Dermis microvascular lymphatic vessel endothelial cell (primary cell): Measurements from ENCODE around the gene C1GALT1. TPM values are rescaled to one million over a fixed set of nuclear protein-coding genes. Genes with fewer than 3 reads are reported as not detected.

Experiments used
- DNase-seq, 2 donors: peaks; one replicate each; pipeline versions ENCODE4 v3.0.0 to v3.0.0-alpha.2; 2010; ENCODE audit warnings: low read depth in 2 of 2
- total RNA-seq: library from RNA; depleted of rRNA; stranded (reverse); fragments of >200 nt; gene quantifications from 2 replicates; pipeline ENCODE4 v1.2.1, GENCODE V29; 2014

C1GALT1 gene
- total RNA-seq, 1 donor from 2014 or later: 10.1 TPM

GRCh38 chr7:7201578-7202374 is 19.4 kb downstream of the C1GALT1 start:
- DNase-seq: no peak

GRCh38 chr7:7202375-7202720 is 20.0 kb downstream of the C1GALT1 start:
- peak in 1 of 2 donors; percentile 46 for DNase-seq

- no peak for DNase-seq
Measured at GRCh38 chr7:7203813-7204575, 21.6 kb downstream of the C1GALT1 start.

- DNase-seq: no peak
Measured at GRCh38 chr7:7207876-7208275, 25.5 kb downstream of the C1GALT1 start.

GRCh38 chr7:7208520-7208919 is 26.2 kb downstream of the C1GALT1 start:
- no peak for DNase-seq

GRCh38 chr7:7209412-7210050 is 27.2 kb downstream of the C1GALT1 start:
- no peak for DNase-seq

- no peak for DNase-seq
Measured at GRCh38 chr7:7210475-7211237, 28.3 kb downstream of the C1GALT1 start.

- no peak for DNase-seq
Measured at GRCh38 chr7:7212612-7213011, 30.3 kb downstream of the C1GALT1 start.

- DNase-seq: no peak
Measured at GRCh38 chr7:7214398-7215347, 32.3 kb downstream of the C1GALT1 start.

GRCh38 chr7:7216279-7216678 is 33.9 kb downstream of the C1GALT1 start:
- no peak for DNase-seq

GRCh38 chr7:7219216-7219615 is 36.9 kb downstream of the C1GALT1 start:
- peak in 1 of 2 donors; percentile 44 for DNase-seq

- DNase-seq: no peak
Measured at GRCh38 chr7:7220821-7221220, 38.5 kb downstream of the C1GALT1 start.

GRCh38 chr7:7221599-7222038 is 39.3 kb downstream of the C1GALT1 start:
- peak in 1 of 2 donors; percentile 47 for DNase-seq

GRCh38 chr7:7223250-7223649 is 40.9 kb downstream of the C1GALT1 start:
- DNase-seq: no peak

GRCh38 chr7:7226407-7226806 is 44.1 kb downstream of the C1GALT1 start:
- DNase-seq: no peak

GRCh38 chr7:7228472-7228871 is 46.1 kb downstream of the C1GALT1 start:
- no peak for DNase-seq

GRCh38 chr7:7228967-7229366 is 46.6 kb downstream of the C1GALT1 start:
- DNase-seq: no peak

GRCh38 chr7:7231000-7231399 is 48.7 kb downstream of the C1GALT1 start:
- DNase-seq: no peak

- DNase-seq: no peak
Measured at GRCh38 chr7:7231865-7232264, 49.5 kb downstream of the C1GALT1 start.

- DNase-seq: no peak
Measured at GRCh38 chr7:7235347-7235746, 53.0 kb downstream of the C1GALT1 start.
